Measurements from ENCODE around the gene POLE3.

- TF ChIP-seq POLR2AphosphoS5 (IDR thresholded peaks at IDR 0.05) (no peak), CTCF (IDR thresholded peaks at IDR 0.05) (no peak), POLR2A (IDR thresholded peaks at IDR 0.05) (no peak), EP300 (IDR thresholded peaks at IDR 0.05) (no peak)
Measured at GRCh38 chr9:113427629-113428028, 17.2 kb upstream of the POLE3 start.

Measured in sigmoid colon (tissue), 4 donors.